ENCODE measurements around the gene ZSCAN12. TPM values are rescaled to one million over a fixed set of nuclear protein-coding genes. Genes with fewer than 3 reads are reported as not detected.

The ZSCAN12 gene
- total and polyA plus RNA-seq, 2 of the 13 experiments (the other 11 are each of a cell fraction or from before 2014, with no cell fraction given) = 2.8 to 8.9 TPM

GRCh38 chr6:28368522-28368921 lies 31.0 kb downstream of the ZSCAN12 start:
- no peak for FAIRE-seq
- in situ Hi-C loops (cut with HindIII; ENCODE audit: extremely low pct_ligation_motif_present, low pct_unique_long_range_greater_than_20kb) = no loop called here

More at GRCh38 chr6:28368522-28368921, 31.0 kb downstream of the ZSCAN12 start:
- no peak overlapping the region for H2AFZ ChIP-seq (ENCODE audit: low read length)
- ChIA-PET POLR2A (no interaction called here), CTCF (ENCODE audit: low intra/inter-chr PET ratio, low total read pairs) (no interaction called here)
- no peak overlapping the region for H3K27ac ChIP-seq (ENCODE audit: extremely low read length, insufficient read depth, low read length)
- peaks cover 6 to 22% of the 10 kb centered on the region in 2 experiments for H3K36me3 ChIP-seq (replicated peaks in 1 of 2; ENCODE audit: control insufficient read depth in 1 of 2, insufficient read depth in 2 of 2, low read length in 2 of 2)
- no peaks in the 10 kb centered on the region for H3K79me2 ChIP-seq (ENCODE audit: insufficient read depth, low read length)
- intact Hi-C loops (cut with micrococcal nuclease; ENCODE audit: unreplicated experiment) = no loop called here
- ATAC-seq = no peak
- no TSS peak for BruUV-seq (replicated peaks)
- no peaks in the 10 kb centered on the region for H3K4me1 ChIP-seq (ENCODE audit: insufficient read depth, low read length)
- H3K27me3 ChIP-seq (ENCODE audit: control insufficient read depth in 1 of 2, insufficient read depth in 2 of 2, low read length in 2 of 2) = no peaks in the 10 kb centered on the region
- TF ChIP-seq ELK4 (CRISPR knock-in tag; IDR thresholded peaks at IDR 0.05; ENCODE audit: borderline replicate concordance) = no peak
- no peak for TF ChIP-seq GMEB1 (CRISPR knock-in tag; IDR thresholded peaks at IDR 0.05; ENCODE audit: borderline replicate concordance)
- TF ChIP-seq MXD1 (CRISPR knock-in tag; IDR thresholded peaks at IDR 0.05) = no peak
- TF ChIP-seq HCFC1 (IDR thresholded peaks at IDR 0.05; ENCODE audit: low read depth, low read length) = no peak
- no peak for TF ChIP-seq ZNF24 (IDR thresholded peaks at IDR 0.05)
- no peak for TF ChIP-seq CBX1 (IDR thresholded peaks at IDR 0.05; ENCODE audit: low read depth)
- TF ChIP-seq HMGXB4 (CRISPR knock-in tag; IDR thresholded peaks at IDR 0.05; ENCODE audit: borderline replicate concordance in 1 of 2, low read depth in 1 of 2) = no peak
- TF ChIP-seq ZKSCAN8 (CRISPR knock-in tag; IDR thresholded peaks at IDR 0.05; ENCODE audit: borderline replicate concordance) = no peak
- TF ChIP-seq ZNF564 (CRISPR knock-in tag; IDR thresholded peaks at IDR 0.05) = no peak
- TF ChIP-seq ZNF292 (CRISPR knock-in tag; IDR thresholded peaks at IDR 0.05; ENCODE audit: borderline replicate concordance, low read depth) = no peak
- no peak for TF ChIP-seq AGO1 (IDR thresholded peaks at IDR 0.05; ENCODE audit: low read depth, low read length, poor library complexity, severe bottlenecking)
- TF ChIP-seq ZBTB34 (CRISPR knock-in tag; IDR thresholded peaks at IDR 0.05) = no peak
- no peak for TF ChIP-seq TBP (CRISPR knock-in tag; IDR thresholded peaks at IDR 0.05)
- no peak for TF ChIP-seq REXO4 (CRISPR knock-in tag; IDR thresholded peaks at IDR 0.05; ENCODE audit: borderline replicate concordance)
- H4K20me1 ChIP-seq (ENCODE audit: insufficient read depth, low read length) = no peaks in the 10 kb centered on the region
- H3K4me2 ChIP-seq (ENCODE audit: low read depth, low read length) = no peak overlapping the region
- H3K4me3 ChIP-seq (replicated peaks in 1 of 3; ENCODE audit: insufficient read depth in 1 of 3, low read depth in 2 of 3, low read length in 3 of 3) = no peak overlapping the region
- H3K9ac ChIP-seq (ENCODE audit: insufficient read depth, low read depth, low read length) = no peak overlapping the region
- no peaks in the 10 kb centered on the region for H3K9me3 ChIP-seq (ENCODE audit: low read length)
- 92% methylated on average over 4 of the region's 4 CpGs for WGBS (ENCODE audit: low lambda C conversion rate)
- DNase-seq (ENCODE audit: low spot score) = no peak

Measured in HepG2 (cell line).